Measurements from ENCODE around the gene HYAL3.

DNA sequence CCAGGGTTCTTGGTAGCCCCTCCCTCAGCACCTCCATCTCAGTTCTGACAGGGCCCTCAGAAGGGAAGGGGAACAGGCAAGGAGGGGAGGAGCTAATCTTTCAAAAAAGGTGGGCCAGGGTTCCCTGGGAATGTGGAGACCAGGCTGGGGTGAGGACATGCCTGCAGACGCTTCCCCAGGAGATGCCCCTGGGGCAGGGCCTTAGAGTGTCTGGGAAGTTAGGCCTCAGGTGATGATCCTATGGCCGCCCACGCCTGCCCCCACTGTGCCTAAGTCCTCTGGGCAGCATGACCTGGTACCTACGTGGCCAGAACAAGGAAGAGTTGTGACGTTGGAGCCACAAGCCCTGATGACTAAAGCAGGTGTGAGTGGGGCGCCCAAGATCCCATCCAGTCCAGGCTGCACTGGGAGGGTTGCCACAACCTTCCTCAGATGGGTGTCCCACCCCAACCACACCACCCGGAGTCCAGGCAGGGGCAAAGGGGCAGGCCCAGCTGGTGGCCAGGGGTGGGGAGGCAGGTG is 34.2 kb downstream of the HYAL3 start:
- no peak for TF ChIP-seq CTCF (conservative IDR thresholded peaks at IDR 0.05; ENCODE audit: low read depth, low read length)
- no peak for TF ChIP-seq EZH2 (IDR thresholded peaks at IDR 0.05; ENCODE audit: low read length, unreplicated experiment)
